Measurements from ENCODE around the gene FRMD4A.

GRCh38 chr10:13944823-13945222, 385.9 kb downstream of the FRMD4A start:
- no peak for TF ChIP-seq NFYB (IDR thresholded peaks at IDR 0.05; ENCODE audit: insufficient read depth, low read depth, low read length)
- no peak for TF ChIP-seq HCFC1 (IDR thresholded peaks at IDR 0.05; ENCODE audit: low read length)
- TF ChIP-seq, protein P1, sequence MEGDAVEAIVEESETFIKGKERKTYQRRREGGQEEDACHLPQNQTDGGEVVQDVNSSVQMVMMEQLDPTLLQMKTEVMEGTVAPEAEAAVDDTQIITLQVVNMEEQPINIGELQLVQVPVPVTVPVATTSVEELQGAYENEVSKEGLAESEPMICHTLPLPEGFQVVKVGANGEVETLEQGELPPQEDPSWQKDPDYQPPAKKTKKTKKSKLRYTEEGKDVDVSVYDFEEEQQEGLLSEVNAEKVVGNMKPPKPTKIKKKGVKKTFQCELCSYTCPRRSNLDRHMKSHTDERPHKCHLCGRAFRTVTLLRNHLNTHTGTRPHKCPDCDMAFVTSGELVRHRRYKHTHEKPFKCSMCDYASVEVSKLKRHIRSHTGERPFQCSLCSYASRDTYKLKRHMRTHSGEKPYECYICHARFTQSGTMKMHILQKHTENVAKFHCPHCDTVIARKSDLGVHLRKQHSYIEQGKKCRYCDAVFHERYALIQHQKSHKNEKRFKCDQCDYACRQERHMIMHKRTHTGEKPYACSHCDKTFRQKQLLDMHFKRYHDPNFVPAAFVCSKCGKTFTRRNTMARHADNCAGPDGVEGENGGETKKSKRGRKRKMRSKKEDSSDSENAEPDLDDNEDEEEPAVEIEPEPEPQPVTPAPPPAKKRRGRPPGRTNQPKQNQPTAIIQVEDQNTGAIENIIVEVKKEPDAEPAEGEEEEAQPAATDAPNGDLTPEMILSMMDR (IDR thresholded peaks at IDR 0.05 in 2 of 3, conservative IDR thresholded peaks at IDR 0.05 in 1 of 3; ENCODE audit: control insufficient read depth in 2 of 3, extremely low read depth in 1 of 3, insufficient read depth in 1 of 3, low read depth in 3 of 3, low read length in 3 of 3) = no peak

Data from GM12878 (cell line).